ENCODE data around the gene RARRES2. TPM values are rescaled to one million over a fixed set of nuclear protein-coding genes. Genes with fewer than 3 reads are reported as not detected.

RARRES2 gene
- total RNA-seq, result 1.3 and 25.4 TPM in 2 replicates

DNA sequence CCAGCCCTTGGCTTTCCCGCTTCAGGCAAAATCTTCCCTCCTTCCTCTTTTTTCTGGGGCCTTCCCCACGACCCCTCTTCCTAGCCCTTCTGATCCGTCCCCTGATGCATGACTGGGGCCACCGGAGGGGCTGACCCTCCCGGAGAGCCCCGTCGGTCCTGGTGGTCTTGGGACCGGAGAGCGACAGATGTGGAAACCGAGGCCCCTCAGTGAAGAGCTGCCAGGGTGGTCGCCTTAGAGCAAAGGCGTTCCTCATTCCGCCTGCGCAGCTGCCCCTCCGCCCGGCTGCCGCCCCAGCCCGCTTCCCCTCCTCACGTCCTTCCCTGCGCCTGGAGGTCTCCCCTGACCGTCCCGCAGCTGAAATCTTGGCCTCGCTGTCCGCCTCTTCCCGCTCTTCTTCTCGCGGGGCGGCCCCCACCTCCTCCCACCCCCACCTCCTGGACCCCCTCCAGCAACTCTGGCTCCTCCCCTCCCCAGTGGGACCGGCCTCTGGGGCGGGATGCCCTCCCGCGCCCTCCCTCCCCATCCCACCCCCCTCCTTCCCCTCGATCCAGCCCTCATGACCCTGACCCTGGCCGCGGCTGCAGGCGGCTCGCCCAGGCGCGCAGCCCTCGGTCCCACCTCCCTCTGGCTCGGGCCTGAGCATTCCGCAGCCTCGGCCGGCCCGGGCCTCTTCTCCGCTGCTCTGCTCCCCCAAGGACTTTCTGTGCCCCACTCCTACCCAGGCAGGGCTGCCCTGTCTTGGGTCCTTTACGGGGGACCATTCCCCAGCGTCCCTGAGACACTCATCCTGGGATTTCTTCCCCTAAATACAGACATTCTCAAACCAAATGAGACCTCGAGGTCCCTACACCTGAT, at the start of gene RARRES2:
Gene RARRES2 (minus strand): TSS at position 367 of the 858 bp plus-strand sequence. CDS start 1,020 bp downstream, outside the sequence.

GRCh38 chr7:150378853-150379440, 37.5 kb upstream of the RARRES2 start, which contains the start of gene ZNF775:
TSS of gene ZNF775 (plus strand) at chr7:150379330. CDS start at chr7:150388471, 9,141 bp downstream.

GRCh38 chr7:150368096-150368883, 26.9 kb upstream of the RARRES2 start, which contains the start of gene REPIN1:
TSS of gene REPIN1 (plus strand) at chr7:150368822. CDS start at chr7:150369712, 890 bp downstream.

GRCh38 chr7:150322833-150323681, 18.4 kb downstream of the RARRES2 start, which contains the start of the genes ACTR3C and LRRC61:
TSS of gene ACTR3C (minus strand) at chr7:150323545. CDS start at chr7:150295296, 28,249 bp downstream.
TSS of gene LRRC61 (plus strand) at chr7:150323355. CDS start at chr7:150336862, 13,507 bp downstream.

Other genes with a start within 250 kb of the RARRES2 start
- gene LRRC61, start 18.3 kb downstream of the RARRES2 start, total RNA-seq, result 0.85 and 0.96 TPM in 2 replicates
- gene ACTR3C, start 18.1 kb downstream of the RARRES2 start, total RNA-seq, result 0.19 and 1.7 TPM in 2 replicates
- gene REPIN1, start 27.2 kb upstream of the RARRES2 start, total RNA-seq, result 35.5 and 37.0 TPM in 2 replicates
- 3.5 and 3.7 TPM in 2 replicates for gene ZNF775, start 37.7 kb upstream of the RARRES2 start, total RNA-seq
- gene GIMAP8, start 109.0 kb upstream of the RARRES2 start, total RNA-seq, result 0.19 and 0.28 TPM in 2 replicates
- under 0.01 and 0.19 TPM in 2 replicates for gene GIMAP7, start 173.2 kb upstream of the RARRES2 start, total RNA-seq
- 0.56 and 0.58 TPM in 2 replicates for gene GIMAP4, start 225.8 kb upstream of the RARRES2 start, total RNA-seq

All from regular cardiac myocyte (primary cell).